ENCODE results near the gene PLEKHA6.

The PLEKHA6 gene

DNA sequence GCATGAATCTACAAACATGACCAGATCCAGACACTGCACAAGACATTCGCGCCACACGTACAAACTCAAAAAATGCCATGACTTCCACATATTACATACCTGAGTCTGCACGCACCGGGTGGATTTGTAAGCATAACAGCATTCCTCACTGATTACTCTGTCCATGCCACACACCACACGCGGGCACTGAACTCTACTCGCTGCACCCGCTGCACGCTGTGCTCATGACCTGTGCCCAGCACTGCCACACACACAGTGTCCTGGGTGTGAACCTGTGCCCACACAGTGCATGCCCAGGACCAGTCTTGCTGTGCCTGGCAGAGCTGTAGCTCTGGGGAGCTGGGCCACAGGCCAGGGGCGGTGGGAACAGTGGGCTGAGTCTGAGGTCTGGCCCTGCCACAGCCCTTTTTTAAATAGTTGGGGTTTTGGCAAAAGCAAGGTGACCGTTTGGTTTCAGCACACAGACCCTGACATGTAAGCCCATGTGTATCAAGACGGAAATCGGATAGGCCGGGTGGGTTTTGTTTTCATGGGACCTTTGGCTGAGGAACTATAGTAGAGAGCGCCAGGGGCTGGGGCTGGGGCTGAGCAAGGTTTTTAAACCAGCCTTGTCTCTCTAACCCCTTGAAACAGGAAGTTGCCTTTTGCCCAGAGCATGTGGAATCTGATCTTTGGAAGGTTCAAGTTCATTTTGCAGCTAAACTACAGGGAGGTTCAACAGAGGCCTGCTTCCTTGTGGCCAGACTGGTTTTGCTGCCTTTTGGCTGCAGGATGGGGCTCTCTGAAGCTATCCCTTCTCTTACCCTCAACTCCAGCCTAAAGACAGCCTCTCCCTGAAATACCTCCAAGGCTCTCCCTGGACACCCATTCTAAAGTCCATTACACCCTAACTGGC, 133.6 kb downstream of the PLEKHA6 start:
- no peak overlapping the region for H3K4me3 ChIP-seq (ENCODE audit: low read length)
- no peak for TF ChIP-seq ZNF274 (IDR thresholded peaks at IDR 0.05; ENCODE audit: low read depth, low read length)

DNA sequence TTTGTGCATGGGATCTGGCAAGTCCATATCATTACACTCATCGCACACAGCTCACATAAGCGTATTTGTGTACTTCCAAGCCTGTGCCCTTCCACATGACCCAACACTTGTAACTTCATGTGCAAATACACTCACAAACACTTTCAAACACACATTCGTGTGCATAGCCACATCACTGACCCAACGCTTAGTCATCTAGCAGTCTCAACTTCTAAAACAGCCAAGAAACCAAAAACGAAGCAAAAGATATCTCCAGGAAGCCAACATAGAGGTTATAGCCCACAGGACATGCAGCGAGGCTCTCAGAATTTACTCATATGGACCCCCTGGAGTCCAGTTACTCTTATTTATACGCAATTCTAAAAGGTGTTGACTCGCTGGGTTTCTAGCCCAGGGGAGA, 135.1 kb downstream of the PLEKHA6 start:
- no peak overlapping the region for H3K4me3 ChIP-seq (ENCODE audit: low read length)
- TF ChIP-seq ZNF274 (IDR thresholded peaks at IDR 0.05; ENCODE audit: low read depth, low read length), result no peak

DNA sequence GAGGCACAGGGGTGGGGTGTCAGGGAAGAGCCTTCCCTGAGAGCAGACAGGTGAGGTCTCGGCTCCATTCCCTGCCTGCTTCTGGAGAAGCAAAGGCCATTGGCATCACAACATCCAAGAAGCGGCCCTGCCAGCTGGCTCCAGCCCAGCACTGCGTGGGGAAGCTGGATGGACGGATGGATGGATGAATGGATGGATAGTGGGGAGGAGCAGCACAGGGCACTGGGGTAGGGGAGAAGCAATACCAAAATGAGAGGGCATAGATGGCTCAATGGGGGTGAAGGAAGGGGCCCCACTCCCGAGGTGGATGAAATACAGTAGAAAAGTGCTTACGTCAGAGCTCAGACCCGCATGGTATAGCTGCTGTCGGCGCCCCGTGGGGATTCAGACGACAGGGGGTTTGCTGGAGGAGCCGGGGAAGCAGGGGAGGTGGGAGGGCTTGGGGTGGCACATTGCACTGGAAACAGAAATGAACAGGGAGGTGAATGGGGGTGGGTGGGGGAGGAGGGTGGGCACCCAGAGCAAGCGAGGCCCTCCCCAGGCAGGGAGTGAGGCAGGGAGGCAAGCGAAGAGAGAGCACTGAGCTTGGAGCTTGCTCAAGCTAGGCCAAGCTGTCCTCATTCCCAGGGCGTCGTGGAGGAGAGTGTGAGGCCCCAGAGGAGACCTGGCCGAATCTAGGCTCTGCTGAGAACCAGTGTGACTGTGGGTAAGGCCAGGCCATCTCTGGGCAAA, 136.4 kb downstream of the PLEKHA6 start:
- TF ChIP-seq ZNF274 (IDR thresholded peaks at IDR 0.05; ENCODE audit: low read depth, low read length), result no peak
- no peak overlapping the region for H3K4me3 ChIP-seq (ENCODE audit: low read length)

DNA sequence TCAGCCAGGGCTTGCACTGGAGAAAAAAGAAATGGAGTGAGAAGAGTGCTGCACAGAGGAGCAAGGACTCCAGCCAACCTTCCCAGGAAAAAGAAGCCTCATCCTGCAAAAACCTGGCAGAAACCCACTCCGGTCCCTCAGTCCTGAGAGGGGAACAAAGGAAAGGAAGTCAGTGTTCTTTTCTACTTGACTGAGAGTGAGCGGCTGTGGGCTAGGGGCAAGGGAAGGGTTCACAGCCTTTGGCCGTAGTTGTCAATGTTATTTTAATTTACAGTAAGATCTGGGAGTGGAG, 137.0 kb downstream of the PLEKHA6 start:
- TF ChIP-seq ZNF274 (IDR thresholded peaks at IDR 0.05; ENCODE audit: low read depth, low read length), result no peak
- H3K4me3 ChIP-seq (ENCODE audit: low read length), result no peak overlapping the region

DNA sequence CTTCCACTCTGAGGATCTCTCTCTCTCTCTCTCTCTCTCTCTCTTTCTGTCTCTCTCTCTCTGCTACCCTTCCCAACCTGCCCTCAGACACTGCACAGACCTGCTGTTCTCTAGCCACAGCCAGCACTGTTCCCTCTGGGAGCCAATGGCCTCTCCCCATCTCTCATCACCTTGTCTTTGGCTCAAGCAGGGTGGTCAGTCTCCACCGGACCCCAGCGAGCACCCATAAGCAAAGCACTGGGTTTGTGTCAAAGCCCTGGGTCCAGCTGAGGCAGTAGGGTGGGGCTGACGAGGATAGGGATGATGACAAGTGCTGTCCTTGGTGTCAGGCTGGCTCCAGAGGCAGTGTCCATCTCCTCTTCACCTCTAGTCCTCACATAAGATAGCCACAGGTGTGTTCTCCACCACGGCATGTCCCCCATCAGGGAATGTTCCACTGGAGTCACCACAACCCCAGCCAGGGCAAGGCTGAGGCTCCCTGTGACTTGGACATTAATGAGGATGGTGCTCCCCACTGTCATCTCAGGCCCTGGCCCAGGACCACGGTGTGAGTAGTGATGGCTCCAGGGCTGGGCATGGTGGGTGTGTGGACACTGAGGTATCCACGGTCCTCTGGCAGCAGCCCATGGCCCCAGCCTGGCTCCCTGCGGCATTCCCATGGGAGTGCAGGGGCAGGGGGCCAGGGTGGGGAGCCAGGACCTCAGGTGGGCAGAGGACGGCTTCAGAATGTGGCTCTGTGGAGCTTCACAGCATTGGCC, 137.5 kb downstream of the PLEKHA6 start:
- no peak for TF ChIP-seq ZNF274 (IDR thresholded peaks at IDR 0.05; ENCODE audit: low read depth, low read length)
- H3K4me3 ChIP-seq (ENCODE audit: low read length), result no peak overlapping the region

DNA sequence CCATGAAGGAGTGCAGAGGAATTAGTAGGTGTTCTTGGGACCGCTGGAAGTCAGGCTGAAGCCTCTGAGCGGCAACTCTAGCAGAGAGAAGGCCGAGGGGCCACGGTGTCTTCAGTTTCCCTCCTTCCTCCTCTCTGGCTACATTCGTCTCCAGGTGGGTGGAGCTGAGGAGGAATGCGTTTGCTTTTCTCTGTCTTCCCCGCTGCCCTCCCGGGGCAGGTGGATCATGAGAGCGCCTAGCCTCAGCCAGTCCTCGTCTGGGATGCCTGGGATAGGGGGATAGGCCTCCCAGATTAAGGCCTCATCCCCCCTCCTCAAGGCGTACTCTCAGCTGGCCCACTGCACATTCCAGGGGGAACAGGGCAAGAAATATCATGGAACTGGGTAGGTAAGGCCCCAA, 138.5 kb downstream of the PLEKHA6 start:
- no peak overlapping the region for H3K4me3 ChIP-seq (ENCODE audit: low read length)
- TF ChIP-seq ZNF274 (IDR thresholded peaks at IDR 0.05; ENCODE audit: low read depth, low read length), result no peak

DNA sequence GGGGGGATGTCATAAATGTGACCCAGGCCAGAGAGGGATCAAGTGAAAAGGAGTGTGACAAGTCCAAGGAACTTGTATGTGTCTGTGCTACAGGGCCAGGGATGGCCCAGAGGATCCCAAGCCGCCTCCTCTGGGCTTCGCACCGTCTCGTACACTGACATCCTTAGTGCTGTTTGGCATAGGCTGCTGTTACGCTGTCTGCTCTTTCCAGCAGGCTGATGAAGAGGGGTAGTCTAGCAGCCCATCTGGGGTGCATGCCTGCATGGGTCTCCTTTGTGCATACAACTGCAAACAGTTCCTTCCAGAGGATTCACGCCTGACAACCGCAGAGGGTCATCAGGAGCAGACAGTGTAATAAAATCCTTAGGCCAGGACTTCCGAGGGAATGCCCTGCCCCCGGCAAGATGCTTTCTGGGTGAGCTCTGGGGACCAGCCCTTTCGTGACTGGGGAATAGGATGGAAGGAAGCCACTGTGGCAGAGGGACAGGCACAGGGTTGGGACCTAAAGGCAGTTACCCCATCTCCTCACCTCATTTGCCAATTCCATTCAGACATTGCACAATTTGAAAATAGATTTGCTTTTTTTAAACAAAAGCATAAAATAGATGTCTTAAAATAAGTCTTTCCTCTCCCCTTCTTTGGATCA, 139.6 kb downstream of the PLEKHA6 start:
- no peak for TF ChIP-seq ZNF274 (IDR thresholded peaks at IDR 0.05; ENCODE audit: low read depth, low read length)
- no peak overlapping the region for H3K4me3 ChIP-seq (ENCODE audit: low read length)

DNA sequence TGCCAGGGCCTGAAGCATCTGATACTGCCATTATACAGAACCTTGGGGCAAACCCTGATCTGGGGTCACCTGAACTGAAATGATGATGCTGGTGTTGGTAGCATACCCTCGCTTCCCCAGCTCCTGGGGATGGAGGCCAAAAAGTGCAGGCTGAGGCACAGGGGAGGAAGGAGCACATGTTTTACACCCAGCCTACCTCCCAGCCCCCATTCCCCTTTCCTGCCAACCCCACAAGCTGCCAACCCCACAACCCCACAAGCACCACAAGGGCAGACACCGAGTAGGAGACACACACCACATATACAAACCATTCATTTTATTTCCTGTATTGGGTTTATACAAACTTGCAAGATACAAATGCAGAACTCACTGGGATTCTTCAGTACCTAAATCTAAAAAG, 141.2 kb downstream of the PLEKHA6 start:
- TF ChIP-seq ZNF274 (IDR thresholded peaks at IDR 0.05; ENCODE audit: low read depth, low read length), result no peak
- no peak overlapping the region for H3K4me3 ChIP-seq (ENCODE audit: low read length)

DNA sequence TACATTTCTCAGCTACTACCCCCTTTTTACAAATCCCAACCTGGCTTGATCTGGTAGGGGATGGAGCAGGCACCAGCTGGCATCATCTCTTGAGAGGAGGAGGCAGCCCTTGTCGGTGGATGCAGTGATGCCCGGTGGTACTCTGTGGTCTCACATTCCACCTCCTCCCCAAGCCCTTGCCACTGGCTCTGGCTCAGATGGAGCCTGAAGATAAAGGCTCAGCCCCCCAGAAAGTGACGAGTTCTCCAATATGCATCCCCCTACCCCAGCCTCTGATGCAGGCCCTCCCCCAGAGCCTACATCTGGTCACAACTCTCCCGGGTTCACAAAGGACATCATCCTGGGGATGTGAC, 142.1 kb downstream of the PLEKHA6 start:
- no peak overlapping the region for H3K4me3 ChIP-seq (ENCODE audit: low read length)
- TF ChIP-seq ZNF274 (IDR thresholded peaks at IDR 0.05; ENCODE audit: low read depth, low read length), result no peak

DNA sequence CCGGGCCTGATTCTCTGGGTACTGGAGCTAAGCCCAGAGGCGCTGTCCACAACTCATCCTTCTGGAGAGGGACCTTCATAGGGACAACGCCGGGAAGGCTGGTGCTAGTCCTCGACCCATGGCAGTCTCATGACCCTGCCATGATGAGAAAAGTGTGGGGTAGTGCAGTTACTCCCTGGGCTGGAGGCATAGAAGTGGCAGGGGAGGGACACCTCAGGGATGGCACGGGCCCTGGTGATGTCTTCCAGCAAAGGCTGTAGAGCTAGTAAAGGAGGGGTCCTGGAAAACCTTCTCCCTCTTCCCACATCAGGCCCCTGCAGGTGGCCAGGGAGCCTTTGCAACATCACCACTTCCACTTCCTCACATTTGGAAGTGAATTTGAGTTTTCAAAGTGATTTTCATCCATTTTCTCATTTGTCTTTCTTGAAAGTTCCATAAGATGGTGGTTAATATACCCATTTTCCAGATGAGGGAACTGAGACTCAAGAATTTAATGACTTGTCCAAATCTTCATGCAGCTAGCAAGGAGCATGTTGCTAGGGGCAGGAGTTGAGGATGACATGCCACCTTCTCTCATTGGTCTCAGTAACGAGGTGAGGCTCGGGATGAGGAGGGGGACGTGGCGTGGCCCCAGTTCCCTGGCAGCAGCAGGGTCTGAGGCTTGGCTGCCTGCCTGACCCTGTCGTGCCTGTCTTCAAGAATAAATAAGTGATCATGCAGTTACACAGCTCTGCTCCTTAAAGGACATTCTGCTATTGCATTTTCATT, 142.7 kb downstream of the PLEKHA6 start:
- no peak for TF ChIP-seq ZNF274 (IDR thresholded peaks at IDR 0.05; ENCODE audit: low read depth, low read length)
- H3K4me3 ChIP-seq (ENCODE audit: low read length), result no peak overlapping the region

DNA sequence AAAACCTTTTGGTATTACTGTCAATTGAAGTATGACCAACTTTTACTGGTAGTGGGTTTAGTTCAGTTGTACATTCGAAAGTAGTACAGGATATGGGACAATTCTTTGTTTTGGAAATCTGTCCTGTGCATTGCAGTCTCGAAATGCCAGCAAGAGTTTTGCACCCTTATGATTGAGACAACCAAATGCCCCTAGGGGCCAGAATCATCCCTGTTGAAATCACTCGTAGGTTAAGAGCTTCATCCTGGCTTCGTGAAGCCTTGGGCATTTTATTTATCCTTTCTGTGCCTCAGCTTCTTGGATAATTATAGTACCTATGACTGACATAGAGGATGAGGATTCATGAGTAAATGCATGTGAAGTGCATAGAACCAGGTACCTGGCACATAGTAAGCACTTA, 143.5 kb downstream of the PLEKHA6 start:
- TF ChIP-seq ZNF274 (IDR thresholded peaks at IDR 0.05; ENCODE audit: low read depth, low read length), result no peak
- no peak overlapping the region for H3K4me3 ChIP-seq (ENCODE audit: low read length)

DNA sequence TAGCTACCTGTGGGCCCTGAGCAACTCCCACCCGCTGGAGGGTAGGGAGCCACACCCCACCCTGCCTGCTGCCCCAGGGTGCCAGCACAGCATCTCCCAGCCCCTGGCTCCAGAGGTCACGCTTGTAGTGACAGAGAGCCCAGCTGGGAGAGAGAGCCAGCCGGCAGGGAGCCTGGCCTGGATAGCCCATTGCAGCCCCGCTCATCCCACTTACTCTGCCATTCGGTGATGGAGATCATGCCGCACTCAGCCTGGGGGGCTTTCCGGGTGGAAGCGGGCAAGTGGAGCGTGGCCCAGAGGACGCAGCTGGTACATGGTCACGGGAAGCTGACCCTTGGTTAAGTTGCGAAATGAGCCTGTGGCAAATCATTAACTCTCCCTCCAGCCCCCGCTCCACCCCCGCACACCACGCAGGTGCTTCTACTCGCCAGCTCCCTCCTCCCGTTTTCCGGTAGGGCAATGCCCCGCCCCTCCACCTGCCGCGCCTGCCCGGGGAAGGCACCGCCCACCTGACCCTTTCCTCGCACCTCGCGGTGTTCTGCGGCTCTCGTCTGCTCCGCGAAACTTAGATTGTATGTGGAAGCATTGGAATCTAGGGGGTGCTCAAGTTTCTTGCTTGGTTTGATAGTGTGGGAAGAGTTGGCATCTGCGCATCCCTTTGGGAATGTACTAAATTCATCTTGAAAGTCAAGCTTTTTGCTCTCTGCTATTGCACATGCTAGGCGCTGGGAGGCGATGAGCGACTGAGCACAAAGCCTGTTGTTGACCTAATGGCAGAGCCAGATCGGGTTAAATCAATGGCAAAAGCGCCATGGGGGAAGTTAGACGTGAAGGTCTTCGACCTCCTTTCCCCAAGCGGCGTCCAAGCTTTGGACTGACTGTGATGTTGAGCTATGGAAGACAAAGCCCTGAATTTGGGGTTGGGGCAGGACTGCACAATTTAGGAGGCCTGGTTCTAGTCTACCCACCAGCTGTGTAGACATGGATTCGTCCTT, 145.8 kb downstream of the PLEKHA6 start, which contains the start of gene GOLT1A:
GOLT1A (minus strand) TSS at position 321 of the 995 bp plus-strand sequence; CDS start at position 239, 82 bp downstream.
- no peak within 1 kb of the TSS for H3K4me3 ChIP-seq (ENCODE audit: low read length)
- TF ChIP-seq ZNF274 (IDR thresholded peaks at IDR 0.05; ENCODE audit: low read depth, low read length), result no peak
